ENCODE measurements around the gene RNF152.
"Not testable (repeated sequence)": the region's sequence is repeated elsewhere in the genome, so short reads cannot be mapped to it uniquely, and the experiment has no call there.

RNF152 gene

GRCh38 chr18:61808286-61808685 is 84.5 kb downstream of the RNF152 start:
- DNase-seq = no peak

DNA sequence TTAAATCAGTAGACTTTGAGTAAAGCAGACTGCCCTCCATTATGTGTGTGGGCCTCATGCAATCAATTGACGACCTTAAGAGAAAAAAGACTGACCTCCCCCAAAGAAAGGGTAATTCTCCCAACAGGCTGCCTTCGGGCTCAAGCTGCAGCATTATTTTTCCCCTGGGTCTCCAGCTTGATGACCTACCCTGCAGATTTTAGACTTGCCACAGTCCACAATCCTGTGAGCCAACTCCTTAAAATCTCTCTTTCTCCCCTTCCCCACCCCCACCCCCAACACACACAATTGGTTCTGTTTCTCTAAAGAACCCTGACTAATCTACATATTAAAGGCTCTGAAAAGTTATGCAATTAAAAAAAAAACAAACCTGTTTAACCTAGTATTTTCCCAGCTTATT is 89.4 kb downstream of the RNF152 start:
- DNase-seq = no peak

DNA sequence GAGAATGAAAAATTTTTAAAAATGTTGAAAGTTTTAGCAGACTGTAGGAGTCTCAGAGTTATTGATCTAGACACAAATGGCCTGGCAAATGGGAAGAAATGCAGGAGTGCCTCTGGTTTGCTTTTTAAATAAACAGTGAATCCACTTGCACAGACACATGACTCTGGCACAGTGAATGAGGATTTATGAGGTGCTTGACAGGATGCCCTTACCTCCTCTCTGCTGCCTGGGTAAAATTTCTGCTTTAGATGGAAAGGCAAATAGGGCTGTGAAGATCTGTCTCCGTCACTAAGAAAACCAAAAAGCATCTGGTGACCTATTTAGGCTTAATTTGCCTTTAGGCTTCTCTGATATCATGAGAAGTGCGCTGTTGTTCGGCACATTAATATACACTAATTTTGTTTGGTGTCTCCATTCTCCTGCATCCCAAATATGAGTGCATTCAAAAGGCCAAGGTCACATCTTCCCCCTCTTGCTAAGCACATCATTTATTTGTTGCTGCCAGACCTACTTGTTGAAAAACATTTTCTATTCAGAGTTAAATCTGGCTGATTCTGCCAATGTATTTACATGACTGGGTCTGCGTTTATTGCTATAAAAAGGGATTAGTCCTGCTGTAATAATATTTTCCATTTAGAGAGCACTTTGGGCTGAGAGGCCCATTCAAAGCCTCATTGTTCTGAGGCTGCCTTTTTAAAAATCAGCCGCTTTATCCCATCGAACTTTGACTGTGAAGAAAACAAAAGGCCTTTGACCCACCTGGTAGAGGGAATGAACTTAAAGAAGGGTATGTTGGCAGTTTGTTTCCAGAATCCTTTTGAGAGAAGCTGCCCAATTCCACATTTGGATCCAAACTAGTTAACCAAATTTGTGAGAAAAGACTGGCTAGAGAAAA is 94.9 kb downstream of the RNF152 start:
- DNase-seq = no peak

GRCh38 chr18:61791031-61791430 is 101.8 kb downstream of the RNF152 start:
- DNase-seq = no peak

GRCh38 chr18:61787011-61787670 is 105.7 kb downstream of the RNF152 start:
- DNase-seq = not testable (repeated sequence)

- DNase-seq = no peak
These were observed 107.2 kb downstream of the RNF152 start for GRCh38 chr18:61785588-61785987.

DNA sequence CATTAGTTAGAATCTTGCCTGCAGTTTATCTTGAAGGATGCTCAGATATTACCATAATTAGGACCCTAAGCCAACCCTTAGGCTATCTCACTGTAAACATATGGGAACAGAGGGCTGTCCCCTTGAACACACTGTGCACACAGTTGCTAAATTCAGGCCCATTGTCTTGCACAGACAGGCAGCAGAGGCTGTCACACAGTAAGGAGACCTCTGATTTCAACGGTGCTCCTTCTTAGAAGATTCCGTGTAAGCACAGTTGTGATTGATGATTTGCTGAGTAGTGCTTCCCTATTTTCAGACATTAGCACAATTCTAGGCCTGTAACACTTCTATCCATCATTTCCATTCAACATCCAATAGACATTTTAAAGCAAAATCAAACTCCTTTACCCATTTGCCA is 108.0 kb downstream of the RNF152 start:
- no peak for DNase-seq

GRCh38 chr18:61782545-61782944 is 110.3 kb downstream of the RNF152 start:
- no peak for DNase-seq

DNA sequence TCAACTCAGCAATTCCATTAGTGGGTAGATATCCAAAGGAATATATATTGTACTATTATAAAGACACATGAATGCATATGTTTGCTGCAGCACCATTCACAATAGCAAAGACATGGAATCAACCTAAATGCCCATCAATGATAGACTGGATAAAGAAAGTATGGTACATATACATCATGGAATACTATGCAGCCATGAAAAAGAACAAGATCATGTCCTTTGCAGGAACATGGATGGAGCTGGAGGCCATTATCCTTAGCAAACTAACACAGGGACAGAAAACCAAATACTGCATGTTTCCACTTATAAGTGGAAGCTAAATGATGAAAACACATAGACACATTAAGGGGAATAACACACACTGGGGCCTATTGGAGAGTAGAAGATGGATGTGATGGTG is 116.6 kb downstream of the RNF152 start:
- DNase-seq = not testable (repeated sequence)

DNA sequence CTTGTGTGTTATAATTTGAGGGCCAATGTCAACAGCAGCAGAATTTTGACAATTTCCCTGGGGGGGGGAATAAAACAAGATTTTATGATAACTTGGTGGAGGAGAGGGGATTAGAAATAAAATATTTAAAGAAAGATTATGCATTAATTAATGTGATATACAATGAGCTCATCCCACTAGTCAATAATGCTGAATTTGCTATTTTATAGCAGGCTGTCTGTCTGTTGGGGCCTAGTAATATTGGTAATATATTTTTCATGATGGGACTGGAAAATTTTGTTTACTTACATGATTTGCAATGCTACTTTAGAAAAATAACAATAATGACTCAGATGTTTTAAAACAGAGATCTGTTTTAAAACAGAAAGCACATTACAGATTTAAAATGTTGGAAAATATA is 118.0 kb downstream of the RNF152 start:
- no peak for DNase-seq

DNA sequence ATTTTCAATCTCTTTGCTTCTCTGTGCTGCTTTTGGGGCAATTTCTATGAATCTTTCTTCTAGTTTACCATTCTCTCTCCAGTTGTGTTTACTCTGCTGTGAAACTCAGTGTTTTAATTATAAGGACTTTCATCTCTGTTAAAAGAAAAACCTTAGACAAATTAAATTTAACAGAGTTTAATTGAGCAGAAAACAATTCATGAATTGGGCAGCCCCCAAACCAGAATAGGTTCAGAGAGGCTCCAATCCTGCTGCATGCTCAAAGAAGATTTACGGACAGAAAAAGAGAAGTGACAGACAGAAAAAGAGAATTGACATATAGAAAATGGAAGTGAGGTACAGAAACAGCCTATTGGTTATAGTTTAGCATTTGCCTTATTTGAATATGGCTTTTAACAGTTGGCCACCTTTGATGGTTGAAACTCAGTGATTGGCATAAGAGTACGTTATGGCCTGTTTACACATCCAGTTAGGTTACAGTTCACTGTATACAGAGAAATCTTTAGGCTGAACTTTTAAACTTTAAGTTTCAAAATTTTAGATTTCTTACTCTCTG is 120.4 kb downstream of the RNF152 start:
- no peak for DNase-seq

GRCh38 chr18:61771861-61772260 is 120.9 kb downstream of the RNF152 start:
- no peak for DNase-seq

GRCh38 chr18:61770279-61770678 is 122.5 kb downstream of the RNF152 start:
- no peak for DNase-seq

DNA sequence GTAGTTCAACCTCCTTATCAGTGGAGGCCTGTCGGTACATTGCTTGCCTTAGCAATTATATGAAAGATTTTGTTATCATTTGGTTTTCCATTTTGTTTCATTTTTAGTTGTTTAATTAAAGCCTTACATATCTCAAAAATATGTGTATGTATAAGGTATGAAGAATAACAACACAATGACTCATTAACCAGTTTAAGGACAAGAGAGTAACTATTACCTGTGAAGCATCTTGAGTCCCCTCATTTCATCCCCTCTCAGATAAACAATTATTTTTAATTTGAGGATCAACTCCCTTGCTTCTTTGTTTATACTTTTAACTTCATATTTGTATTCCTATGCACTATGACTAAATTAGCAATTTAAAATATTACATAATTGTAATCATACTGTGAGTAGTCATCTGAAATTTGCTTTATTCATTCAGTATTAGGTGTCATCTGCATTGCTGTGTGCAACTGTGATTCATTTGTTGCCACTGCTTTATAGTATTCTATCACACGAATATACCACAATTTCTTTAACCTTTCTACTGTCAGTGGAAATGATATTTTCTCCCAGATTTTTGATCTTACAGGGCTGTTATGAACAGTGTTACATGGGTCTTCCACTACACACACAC is 126.4 kb downstream of the RNF152 start:
- DNase-seq = no peak

DNA sequence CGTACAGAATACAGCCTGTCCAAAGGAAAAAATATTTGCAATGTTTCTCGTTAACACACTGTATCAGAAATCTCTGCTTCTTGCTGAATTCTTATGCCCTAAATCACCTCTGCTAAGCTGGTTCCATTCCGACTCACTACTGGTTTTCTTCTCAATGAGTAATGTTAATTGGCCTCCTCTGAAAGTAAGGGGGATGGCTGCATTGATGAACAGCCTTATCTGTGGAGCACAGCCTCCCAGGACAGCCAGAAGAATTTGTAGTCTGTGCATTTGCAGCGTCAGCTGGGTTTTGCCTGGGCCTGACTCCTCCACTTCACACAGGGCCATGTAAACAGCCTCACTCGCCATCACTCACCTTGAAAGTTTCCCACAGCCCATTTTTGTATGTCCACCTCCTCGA is 127.7 kb downstream of the RNF152 start:
- DNase-seq = no peak

DNA sequence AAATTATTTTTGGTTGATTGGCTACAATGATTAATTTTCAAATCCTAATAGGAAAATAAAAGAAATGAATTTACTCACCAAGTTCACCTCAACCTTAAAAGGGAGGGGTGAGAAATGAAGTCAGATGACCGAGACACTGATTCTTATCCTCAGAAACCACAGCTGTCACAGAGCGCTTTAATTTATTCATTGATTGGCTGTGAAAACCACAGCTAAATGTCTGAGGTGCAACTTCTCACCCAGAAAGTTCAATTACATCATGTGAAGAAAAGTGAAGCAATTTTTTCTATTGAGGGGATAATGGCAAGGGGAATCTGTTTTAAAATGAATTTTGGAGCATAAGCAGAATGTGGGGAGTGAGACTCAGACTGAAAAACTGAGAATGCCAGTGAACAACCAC is 128.4 kb downstream of the RNF152 start:
- no peak for DNase-seq

DNA sequence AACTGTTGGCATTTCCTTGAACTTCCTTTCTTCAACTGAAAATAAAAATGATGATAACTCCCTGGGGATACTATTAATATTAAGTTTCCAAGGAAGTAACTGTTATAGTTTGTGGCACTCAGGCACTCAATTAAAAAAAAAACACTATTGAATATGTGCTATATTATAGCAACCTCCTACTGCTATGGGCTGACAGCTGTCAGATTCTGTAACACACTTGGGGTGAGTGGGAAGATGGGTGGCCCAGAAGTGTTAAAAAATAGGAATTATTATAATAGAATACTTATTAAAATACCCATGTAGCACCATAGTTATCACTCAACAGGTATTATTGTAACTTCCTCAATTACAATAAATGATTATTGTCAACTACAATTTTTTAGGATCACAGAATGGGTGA is 130.9 kb downstream of the RNF152 start:
- no peak for DNase-seq
